ENCODE data around the gene UQCRHL.
A peak's percentile ranks its signal among the peaks of the same experiment; 100 is the strongest.
"Not testable (repeated sequence)": the region's sequence is repeated elsewhere in the genome, so short reads cannot be mapped to it uniquely, and the experiment has no call there.

UQCRHL gene

GRCh38 chr1:15835205-15835740 lies 27.8 kb upstream of the UQCRHL start:
- peak; percentile 57 for DNase-seq

GRCh38 chr1:15834406-15835204 lies 27.2 kb upstream of the UQCRHL start:
- peak; percentile 91 for DNase-seq

GRCh38 chr1:15833842-15834405 lies 26.5 kb upstream of the UQCRHL start:
- no peak for DNase-seq

GRCh38 chr1:15833069-15833679 lies 25.7 kb upstream of the UQCRHL start:
- peak; percentile 72 for DNase-seq

- DNase-seq, result no peak
Measured at GRCh38 chr1:15830258-15830657, 22.8 kb upstream of the UQCRHL start.

GRCh38 chr1:15828931-15829330 lies 21.5 kb upstream of the UQCRHL start:
- DNase-seq, result not testable (repeated sequence)

- not testable (repeated sequence) for DNase-seq
Measured at GRCh38 chr1:15827567-15827966, 20.1 kb upstream of the UQCRHL start.

- DNase-seq, result no peak
Measured at GRCh38 chr1:15826810-15827507, 19.5 kb upstream of the UQCRHL start.

- DNase-seq, result no peak
Measured at GRCh38 chr1:15825800-15826199, 18.4 kb upstream of the UQCRHL start.

- no peak for DNase-seq
Measured at GRCh38 chr1:15820478-15820877, 13.0 kb upstream of the UQCRHL start.

GRCh38 chr1:15816674-15817073 lies 9.2 kb upstream of the UQCRHL start:
- DNase-seq, result no peak

- no peak for DNase-seq
Measured at GRCh38 chr1:15810073-15810472, 2.6 kb upstream of the UQCRHL start.

- no peak for DNase-seq
Measured at GRCh38 chr1:15808955-15809354, 1.5 kb upstream of the UQCRHL start.

GRCh38 chr1:15807121-15807520 lies 328 bp downstream of the UQCRHL start:
- DNase-seq, result no peak

- DNase-seq, result no peak
Measured at GRCh38 chr1:15804060-15804459, 3.4 kb downstream of the UQCRHL start.

- DNase-seq, result peak; percentile 20
Measured at GRCh38 chr1:15803380-15803779, 4.1 kb downstream of the UQCRHL start.

- no peak for DNase-seq
Measured at GRCh38 chr1:15802234-15802965, 5.0 kb downstream of the UQCRHL start.

GRCh38 chr1:15799928-15800835 lies 7.3 kb downstream of the UQCRHL start:
- no peak for DNase-seq

- DNase-seq, result no peak
Measured at GRCh38 chr1:15799004-15799867, 8.2 kb downstream of the UQCRHL start.

Measured in CD4-positive, alpha-beta T cell treated with Interleukin-17A for 4 hours (primary cell).